ELF-1 (cell line): Measurements from ENCODE around the gene FSIP1.

Experiments
- DNase-seq: peaks from one replicate; pipeline ENCODE4 v3.0.0-alpha.2; 2016; ENCODE audit warnings: low read depth, low spot score

The FSIP1 gene

DNA sequence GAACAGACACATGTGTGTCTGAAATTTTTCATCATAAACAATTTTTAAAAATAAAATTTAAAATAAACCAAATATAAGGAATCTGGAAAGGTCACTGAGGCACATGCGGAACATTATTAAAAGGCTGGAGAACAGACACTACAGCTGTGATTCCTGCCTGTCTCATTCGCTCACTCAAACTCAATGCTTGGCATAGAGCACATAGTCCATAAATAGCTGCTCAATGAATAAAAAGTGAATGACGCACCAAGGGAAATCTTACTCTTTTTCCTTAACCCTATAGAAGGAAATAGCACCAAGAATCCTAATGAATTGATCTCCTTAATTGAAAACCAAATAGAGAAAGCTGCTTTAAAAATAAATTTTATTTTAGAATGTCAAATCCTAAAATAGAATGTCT, 98.4 kb downstream of the FSIP1 start:
- DNase-seq: no peak

- no peak for DNase-seq
Measured at GRCh38 chr15:39682366-39682765, 100.3 kb downstream of the FSIP1 start.

DNA sequence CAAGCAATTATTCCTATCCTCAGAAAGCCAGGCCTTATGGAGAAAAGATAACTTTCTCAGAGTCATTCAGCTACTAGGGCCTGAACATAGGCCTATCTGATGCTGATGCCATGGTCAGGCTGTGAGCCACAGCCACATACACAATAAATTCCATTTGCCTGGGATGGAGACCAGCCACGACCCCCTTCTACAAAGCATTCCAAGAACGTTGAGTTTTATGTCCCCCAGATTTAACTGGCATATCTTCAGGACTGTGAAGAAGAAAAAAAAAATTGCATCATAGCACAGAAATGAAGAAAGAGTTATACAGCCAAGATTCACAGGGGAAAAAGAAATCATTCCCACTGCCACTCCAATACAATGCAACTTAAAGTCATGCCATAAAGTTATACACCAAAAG, 101.8 kb downstream of the FSIP1 start:
- DNase-seq: no peak

- DNase-seq: no peak
Measured at GRCh38 chr15:39672666-39673065, 110.0 kb downstream of the FSIP1 start.

DNA sequence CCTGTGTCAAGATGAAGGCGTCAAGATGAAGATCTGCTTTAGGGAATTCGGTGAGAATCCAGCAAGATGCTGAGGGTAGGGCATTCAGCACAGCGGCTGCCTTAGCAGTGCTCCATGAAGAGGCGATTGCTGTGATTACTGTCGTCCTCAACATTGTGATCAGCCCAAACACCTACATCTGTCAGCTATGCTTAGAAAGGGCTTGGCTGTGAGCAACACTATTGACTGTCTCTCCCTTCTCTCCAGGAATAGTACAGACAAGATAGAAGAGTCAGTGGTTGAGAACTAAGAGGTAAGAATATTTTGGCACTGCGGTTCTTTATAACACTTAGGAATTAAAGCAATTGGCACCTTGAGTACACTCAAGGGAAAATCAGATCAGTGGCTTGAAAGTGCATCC, 110.5 kb downstream of the FSIP1 start:
- no peak for DNase-seq

- no peak for DNase-seq
Measured at GRCh38 chr15:39670687-39671086, 112.0 kb downstream of the FSIP1 start.

- DNase-seq: no peak
Measured at GRCh38 chr15:39669661-39670060, 113.0 kb downstream of the FSIP1 start.

- no peak for DNase-seq
Measured at GRCh38 chr15:39669241-39669640, 113.4 kb downstream of the FSIP1 start.

- no peak for DNase-seq
Measured at GRCh38 chr15:39668457-39668856, 114.2 kb downstream of the FSIP1 start.

DNA sequence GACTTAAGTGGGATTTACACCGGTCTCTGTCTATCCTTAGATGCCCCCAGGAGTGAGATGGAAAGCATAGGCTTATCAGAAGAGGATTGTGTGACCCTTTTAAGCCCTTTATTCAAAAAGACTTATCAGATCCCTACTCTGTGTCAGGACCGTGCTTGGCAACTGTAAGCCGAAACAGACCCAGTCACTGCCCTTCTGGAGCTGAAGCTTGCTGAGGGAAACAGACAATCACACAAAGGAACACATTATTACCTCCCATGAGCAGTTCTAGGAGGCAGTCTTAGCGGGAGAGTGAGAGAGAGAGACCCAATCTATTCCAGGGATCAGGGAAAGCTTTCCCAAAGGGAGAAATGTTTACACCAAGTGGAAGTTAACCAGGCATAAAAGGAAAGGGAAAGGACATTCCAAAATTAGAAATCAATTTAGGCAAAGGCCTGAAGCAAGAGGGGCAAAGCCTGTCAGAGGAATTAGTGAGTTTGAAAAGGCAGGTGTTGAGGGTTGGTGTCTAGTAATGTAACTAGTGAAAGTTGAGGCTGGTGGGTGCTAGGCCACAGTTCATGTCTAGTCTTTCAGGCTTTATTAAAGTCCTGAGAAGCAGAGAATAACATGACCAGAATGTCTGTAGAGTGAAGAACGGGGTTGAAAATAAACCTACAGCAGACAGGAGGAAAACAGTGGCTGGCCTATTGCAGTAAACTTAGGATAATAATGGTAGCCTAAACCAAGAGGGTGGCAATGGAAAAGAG, 115.1 kb downstream of the FSIP1 start:
- DNase-seq: peak; percentile 60

DNA sequence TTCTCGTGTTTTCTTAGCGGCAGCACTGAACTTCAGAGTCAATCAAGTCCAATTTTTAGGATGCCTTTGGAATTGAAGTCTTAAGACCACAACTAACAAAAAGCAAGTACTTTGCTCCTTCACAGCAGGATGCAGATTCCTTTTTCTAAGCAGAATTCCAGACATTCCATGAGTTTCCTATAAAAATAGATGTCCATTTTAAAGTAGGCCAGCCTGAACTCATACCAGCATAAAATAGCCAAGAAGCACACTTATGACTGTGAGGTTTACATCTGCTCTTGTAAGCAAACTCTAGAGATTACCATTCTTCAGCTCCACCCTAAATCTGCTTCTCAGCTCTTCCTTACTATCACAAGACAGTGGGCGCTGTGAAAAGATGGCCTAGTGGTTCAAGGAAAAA, 116.0 kb downstream of the FSIP1 start:
- DNase-seq: peak; percentile 24

DNA sequence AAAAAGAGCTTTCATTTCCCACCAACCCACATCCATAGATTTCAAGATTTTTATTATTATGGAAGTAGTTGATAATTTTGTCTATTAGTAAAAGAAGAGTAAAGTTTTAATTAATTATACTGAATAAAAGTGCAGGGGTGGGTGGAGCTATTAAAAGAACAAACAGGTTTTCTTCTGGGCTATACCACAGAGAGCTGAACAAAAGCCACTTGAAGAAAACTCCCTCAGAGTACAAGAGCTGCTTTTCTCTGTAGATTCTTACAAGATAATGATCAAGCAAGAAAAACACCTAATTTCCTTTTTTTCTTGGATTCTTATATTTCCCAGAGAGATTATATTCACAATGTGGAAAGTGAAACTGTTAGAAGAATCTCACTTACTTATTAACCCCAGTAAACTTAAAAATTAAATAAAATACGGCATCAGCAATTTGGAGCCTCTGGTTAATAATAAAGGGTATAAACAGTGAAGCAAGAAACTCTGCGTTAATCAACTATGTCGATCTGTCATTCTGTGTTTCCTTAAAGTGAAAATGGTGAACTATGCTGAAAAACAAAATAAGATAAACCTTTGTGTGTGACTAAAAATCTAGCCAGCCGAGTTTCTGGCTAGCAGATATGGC, 116.9 kb downstream of the FSIP1 start:
- no peak for DNase-seq

DNA sequence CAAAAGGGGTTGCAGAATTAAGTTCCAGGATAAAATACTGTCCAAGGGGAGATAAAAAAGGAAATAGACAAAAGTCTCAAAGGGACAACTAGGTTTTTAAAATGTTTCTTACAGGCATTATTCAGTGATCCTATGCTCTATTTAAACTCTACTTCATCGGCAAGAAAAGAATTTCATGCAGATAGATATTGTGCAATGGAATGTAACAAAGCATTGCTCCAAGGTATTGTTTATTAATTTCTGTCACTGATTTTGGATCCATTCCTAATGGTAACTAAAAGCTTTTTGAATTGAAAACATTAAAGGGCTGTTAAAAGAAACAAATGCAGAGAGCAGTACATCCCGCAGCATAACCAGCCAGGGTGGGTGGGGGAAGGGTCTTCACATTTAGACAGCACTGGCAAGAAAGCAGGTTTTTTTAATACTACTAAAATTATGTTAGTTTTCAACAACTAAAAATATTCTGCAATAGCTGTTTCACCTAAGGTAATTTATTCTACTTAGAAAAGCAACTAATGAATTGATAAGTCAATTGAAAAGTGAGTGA, 118.9 kb downstream of the FSIP1 start:
- no peak for DNase-seq

DNA sequence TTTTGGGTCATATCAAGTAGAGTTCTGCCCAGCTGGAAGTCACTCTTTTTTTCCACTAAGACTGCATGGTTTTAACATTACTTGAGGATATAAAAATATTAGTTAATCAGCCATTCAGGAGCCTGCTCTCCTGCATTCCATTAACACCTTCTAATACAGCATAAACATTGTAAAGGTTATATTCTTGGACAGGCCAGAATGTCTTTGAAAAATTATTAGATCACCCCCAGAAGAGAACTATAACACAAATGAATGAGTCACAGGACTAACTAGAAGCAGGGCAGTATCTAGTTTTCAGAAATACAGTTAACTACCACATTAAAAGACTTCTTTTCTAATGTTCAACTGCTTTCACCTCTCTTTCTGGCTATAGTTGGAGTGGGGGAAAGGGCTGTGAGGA, 120.9 kb downstream of the FSIP1 start:
- no peak for DNase-seq

GRCh38 chr15:39658740-39659139, 123.9 kb downstream of the FSIP1 start:
- no peak for DNase-seq

GRCh38 chr15:39657668-39658067, 125.0 kb downstream of the FSIP1 start:
- DNase-seq: no peak

DNA sequence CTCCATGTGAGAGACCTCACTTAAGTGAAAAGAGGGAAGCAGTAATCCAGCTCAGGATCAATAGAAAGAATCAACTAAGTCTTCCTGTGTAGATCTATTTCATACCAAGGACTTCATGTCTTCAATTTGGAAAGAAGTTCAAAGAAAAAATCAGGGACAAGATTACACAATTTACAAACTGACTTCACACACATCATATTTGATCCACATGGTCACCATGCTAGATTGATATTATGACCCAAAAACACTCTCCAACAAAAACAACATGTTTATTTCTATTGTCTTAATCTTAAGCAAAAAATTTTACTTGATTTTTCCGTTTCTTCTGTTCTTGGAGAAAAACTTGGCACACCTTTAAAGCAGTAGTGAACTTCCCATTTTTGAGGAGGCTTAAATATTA, 125.5 kb downstream of the FSIP1 start:
- DNase-seq: no peak

- DNase-seq: no peak
Measured at GRCh38 chr15:39654304-39654703, 128.3 kb downstream of the FSIP1 start.

DNA sequence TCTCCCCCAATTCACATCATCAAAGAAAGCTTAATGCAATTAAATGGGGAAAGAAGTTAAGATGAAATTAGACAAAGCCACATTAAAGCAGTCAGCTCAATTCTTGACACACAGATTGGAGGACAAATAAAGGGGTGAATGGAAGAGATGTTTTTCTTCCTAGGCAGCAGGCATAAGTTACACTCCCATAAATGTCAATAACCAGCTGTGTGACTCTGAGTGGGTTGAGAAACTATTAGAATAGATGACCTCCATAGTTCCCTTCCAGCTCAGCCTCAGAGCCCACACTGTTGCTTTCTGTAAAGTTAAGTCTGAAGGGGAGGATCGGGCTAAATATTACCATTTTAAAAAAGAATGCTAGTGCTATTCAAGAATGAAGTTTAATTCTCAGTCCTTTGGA, 130.8 kb downstream of the FSIP1 start:
- no peak for DNase-seq

DNA sequence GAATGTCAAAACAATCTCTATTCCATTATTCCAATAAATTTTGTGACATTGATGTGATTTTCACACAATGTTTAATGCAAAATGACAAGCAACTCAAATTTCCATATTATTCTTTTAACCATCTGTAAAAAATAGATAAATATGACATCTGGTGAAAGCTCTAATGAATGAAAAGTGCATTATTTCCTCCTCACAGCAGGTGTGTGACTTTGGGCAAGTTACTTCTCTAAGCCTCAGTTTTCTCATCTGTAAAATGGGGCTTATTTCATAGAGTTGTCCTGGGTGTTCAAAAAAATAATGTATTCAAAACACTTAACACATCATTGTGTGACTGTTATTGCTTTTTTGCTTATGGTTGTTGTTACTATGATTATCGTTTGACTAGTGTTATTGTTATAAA, 131.3 kb downstream of the FSIP1 start:
- no peak for DNase-seq

DNA sequence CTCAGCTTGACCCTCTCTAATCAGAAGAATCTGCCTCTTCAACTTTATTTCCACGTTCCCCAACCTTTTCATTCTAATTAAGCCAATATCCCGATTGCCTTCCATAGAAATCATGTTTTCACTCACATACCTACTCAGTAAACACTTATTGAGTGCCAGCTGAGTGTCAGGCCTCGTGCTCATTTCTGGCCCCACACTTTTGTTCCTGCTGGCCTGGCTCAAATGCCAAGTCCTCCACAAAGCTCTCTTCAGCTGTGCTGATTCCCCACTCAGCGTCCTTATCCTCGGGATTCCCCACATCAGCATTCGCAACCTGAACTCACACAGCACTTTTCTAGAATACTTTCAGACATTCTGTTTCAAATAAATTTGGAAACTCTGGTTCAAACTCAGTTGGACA, 132.9 kb downstream of the FSIP1 start:
- DNase-seq: no peak

DNA sequence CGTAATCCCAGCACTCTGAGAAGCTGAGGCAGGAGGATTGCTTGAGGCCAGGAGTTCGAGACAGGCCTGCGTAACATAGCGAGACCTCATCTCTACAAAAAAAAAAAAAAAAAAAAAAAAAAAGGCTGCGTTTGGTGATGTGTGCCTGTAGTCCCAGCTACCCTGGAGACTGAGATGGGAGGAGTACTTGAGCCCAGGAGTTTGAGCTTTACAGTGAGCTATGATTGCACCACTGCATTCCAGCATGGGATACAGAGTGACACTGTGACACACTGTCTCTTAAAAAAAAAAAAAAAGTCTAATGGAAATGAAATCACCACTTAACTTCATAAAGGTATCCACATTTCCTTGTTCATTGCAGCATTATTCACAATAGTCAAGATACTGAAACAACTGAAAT, 136.2 kb downstream of the FSIP1 start:
- DNase-seq: no peak

DNA sequence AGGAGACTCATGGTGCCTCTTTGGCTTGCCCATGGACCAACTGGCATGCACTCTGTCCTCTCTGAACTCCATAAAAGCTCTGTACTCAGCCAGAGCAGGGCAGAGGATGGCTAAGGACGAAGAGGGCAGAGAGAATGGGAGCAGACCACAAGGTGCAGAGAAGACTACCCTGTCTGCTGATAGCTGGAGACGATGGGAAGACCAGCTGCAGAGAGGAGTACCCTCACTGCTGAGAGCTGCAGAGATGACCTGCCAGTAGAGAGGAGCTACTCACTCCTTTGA, 136.7 kb downstream of the FSIP1 start:
- no peak for DNase-seq
